ENCODE measurements around the gene MRPS14. TPM values are rescaled to one million over a fixed set of nuclear protein-coding genes. Genes with fewer than 3 reads are reported as not detected.
A peak's percentile ranks its signal among the peaks of the same experiment; 100 is the strongest.

The MRPS14 gene
- total and polyA plus RNA-seq, 9 of the 15 experiments (the other 6 are each of a cell fraction or from before 2014, with no cell fraction given): 38.1 to 231 (median 54.9) TPM

DNA sequence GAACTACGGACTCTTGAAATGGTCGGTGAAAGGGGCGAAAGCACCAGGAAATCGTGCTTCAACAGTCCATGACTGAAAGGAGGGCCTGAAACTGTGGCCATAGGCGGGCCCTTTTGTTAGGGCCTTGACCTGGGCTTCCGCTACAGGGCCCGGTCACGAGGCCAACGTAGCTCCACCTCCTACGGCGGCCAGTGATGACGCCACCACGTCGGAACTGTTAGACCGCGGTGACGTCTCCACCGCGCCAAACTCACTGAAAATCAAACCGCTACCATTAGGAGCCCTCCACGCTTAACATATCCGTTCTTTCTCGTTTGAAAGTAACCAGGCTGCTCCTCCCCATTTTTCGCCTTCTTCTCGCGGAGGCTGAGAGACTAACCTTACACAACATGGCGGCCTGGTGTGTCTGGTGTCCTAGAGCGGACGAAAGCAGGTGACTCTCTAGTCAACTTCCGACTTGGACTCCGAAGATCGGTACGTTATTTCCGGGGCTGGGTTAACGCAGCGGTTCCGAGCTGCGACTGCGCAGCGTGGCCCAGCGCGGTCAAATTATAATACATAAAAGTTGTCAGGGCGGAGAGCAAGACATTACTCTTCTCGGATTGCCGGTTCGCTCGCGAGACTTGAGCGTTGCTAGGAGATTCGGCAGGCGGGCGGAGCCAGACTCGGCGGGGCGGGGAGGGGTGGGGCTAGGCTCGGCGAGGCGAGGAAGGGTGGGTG is 23.8 kb downstream of the MRPS14 start (continued):
- TF ChIP-seq MYC (IDR thresholded peaks at IDR 0.05; ENCODE audit: low read depth, low read length): peak; percentile 96
- peak; percentile 96 for TF ChIP-seq MYC (CRISPR knock-in tag; IDR thresholded peaks at IDR 0.05; ENCODE audit: borderline replicate concordance, low read depth)
- TF ChIP-seq RBFOX2 (IDR thresholded peaks at IDR 0.05; ENCODE audit: low read depth, low read length): peak; percentile 88
- TF ChIP-seq, protein P1, sequence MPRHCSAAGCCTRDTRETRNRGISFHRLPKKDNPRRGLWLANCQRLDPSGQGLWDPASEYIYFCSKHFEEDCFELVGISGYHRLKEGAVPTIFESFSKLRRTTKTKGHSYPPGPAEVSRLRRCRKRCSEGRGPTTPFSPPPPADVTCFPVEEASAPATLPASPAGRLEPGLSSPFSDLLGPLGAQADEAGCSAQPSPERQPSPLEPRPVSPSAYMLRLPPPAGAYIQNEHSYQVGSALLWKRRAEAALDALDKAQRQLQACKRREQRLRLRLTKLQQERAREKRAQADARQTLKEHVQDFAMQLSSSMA (CRISPR knock-in tag; IDR thresholded peaks at IDR 0.05): peak; percentile 44; the same call in 1 of the 2 replicates
- TF ChIP-seq PRMT5 (CRISPR knock-in tag; IDR thresholded peaks at IDR 0.05): no peak
- TF ChIP-seq RFX5 (IDR thresholded peaks at IDR 0.05; ENCODE audit: low read depth, low read length): 0 out of 2 replicates have a peak, but pooled peaks have one; percentile 52
- TF ChIP-seq, protein P2, sequence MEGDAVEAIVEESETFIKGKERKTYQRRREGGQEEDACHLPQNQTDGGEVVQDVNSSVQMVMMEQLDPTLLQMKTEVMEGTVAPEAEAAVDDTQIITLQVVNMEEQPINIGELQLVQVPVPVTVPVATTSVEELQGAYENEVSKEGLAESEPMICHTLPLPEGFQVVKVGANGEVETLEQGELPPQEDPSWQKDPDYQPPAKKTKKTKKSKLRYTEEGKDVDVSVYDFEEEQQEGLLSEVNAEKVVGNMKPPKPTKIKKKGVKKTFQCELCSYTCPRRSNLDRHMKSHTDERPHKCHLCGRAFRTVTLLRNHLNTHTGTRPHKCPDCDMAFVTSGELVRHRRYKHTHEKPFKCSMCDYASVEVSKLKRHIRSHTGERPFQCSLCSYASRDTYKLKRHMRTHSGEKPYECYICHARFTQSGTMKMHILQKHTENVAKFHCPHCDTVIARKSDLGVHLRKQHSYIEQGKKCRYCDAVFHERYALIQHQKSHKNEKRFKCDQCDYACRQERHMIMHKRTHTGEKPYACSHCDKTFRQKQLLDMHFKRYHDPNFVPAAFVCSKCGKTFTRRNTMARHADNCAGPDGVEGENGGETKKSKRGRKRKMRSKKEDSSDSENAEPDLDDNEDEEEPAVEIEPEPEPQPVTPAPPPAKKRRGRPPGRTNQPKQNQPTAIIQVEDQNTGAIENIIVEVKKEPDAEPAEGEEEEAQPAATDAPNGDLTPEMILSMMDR (IDR thresholded peaks at IDR 0.05 in 2 of 3, conservative IDR thresholded peaks at IDR 0.05 in 1 of 3; ENCODE audit: insufficient read depth in 2 of 3, low read depth in 1 of 3, low read length in 3 of 3): 0 out of 6 replicates have a peak, but pooled peaks of 1 of the 3 experiments have one; percentile 15
- TF ChIP-seq CSDE1 (IDR thresholded peaks at IDR 0.05): peak in 1 of 2 experiments; percentile 86; a peak in 2 of 4 replicates
- TF ChIP-seq RBBP5 (IDR thresholded peaks at IDR 0.05; ENCODE audit: borderline replicate concordance, insufficient read depth, low read length, poor library complexity, severe bottlenecking): no peak
- peak; percentile 91 for TF ChIP-seq ZNF830 (CRISPR knock-in tag; IDR thresholded peaks at IDR 0.05)
- peak; percentile 68; the same call in 1 of the 2 replicates for TF ChIP-seq ZNF263 (CRISPR knock-in tag; IDR thresholded peaks at IDR 0.05; ENCODE audit: borderline replicate concordance)
- TF ChIP-seq, protein P3, sequence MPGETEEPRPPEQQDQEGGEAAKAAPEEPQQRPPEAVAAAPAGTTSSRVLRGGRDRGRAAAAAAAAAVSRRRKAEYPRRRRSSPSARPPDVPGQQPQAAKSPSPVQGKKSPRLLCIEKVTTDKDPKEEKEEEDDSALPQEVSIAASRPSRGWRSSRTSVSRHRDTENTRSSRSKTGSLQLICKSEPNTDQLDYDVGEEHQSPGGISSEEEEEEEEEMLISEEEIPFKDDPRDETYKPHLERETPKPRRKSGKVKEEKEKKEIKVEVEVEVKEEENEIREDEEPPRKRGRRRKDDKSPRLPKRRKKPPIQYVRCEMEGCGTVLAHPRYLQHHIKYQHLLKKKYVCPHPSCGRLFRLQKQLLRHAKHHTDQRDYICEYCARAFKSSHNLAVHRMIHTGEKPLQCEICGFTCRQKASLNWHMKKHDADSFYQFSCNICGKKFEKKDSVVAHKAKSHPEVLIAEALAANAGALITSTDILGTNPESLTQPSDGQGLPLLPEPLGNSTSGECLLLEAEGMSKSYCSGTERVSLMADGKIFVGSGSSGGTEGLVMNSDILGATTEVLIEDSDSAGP (CRISPR knock-in tag; IDR thresholded peaks at IDR 0.05): no peak
- no peak for TF ChIP-seq NFXL1 (CRISPR knock-in tag; IDR thresholded peaks at IDR 0.05)
- no peak for TF ChIP-seq KLF1 (tag; IDR thresholded peaks at IDR 0.05)
- peak; percentile 72 for TF ChIP-seq JUND (IDR thresholded peaks at IDR 0.05; ENCODE audit: borderline replicate concordance, low read depth, low read length)
- TF ChIP-seq JUND (tag; IDR thresholded peaks at IDR 0.05; ENCODE audit: borderline replicate concordance, low read depth, low read length): peak; percentile 76; the same call in 2 of the 3 replicates
- TF ChIP-seq ZNF232 (CRISPR knock-in tag; IDR thresholded peaks at IDR 0.05): peak; percentile 40; the same call in 1 of the 2 replicates
- no peak for TF ChIP-seq ZNF316 (IDR thresholded peaks at IDR 0.05)

All from K562 (cell line).